Kidney tubule cell (primary cell): ENCODE data around the gene NCOA3.
"Not testable (repeated sequence)": the region's sequence is repeated elsewhere in the genome, so short reads cannot be mapped to it uniquely, and the experiment has no call there.

Source experiments
- DNase-seq: peaks from one replicate; pipeline ENCODE4 v3.0.0-alpha.2; 2018; ENCODE audit warnings: low spot score

NCOA3 gene

DNA sequence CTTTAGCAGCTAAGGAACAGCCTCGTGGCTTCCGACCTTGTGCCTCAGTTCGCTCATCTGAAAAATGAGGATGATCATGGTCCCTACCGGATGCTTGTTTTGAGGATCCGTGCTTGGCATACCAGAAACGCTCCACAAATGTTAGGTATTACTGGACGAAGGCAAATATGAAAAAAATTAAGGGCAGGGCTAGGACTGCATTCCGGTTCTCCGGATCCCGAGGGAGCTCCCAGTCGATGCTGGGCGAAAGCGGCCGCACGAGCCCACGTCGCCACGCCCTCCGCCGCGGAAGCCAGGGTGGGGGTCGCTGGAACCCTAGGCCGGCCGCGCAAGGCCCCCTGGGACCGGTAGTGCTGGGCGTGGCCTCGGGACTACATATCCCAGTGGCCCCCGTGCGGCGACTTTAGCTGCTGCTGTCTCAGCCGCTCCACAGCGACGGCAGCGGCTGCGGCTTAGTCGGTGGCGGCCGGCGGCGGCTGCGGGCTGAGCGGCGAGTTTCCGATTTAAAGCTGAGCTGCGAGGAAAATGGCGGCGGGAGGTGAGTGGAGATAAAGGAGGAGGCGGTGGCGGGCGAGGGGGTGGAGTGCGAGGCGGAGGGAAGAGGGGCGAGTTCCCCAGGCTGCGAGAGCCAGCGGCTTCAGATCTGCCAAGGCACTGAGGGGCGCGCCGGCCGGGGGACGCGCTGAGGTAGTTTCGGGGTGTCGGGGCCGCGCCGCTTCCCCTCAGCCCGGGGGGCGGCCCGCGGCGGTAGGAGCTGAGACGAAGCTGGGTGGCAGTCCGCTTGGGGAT lies at the start of gene NCOA3:
TSS of gene NCOA3 (plus strand) at position 406 of the 789 bp plus-strand sequence. CDS start 120,361 bp downstream, outside the sequence.
- peak; percentile 95 for DNase-seq

DNA sequence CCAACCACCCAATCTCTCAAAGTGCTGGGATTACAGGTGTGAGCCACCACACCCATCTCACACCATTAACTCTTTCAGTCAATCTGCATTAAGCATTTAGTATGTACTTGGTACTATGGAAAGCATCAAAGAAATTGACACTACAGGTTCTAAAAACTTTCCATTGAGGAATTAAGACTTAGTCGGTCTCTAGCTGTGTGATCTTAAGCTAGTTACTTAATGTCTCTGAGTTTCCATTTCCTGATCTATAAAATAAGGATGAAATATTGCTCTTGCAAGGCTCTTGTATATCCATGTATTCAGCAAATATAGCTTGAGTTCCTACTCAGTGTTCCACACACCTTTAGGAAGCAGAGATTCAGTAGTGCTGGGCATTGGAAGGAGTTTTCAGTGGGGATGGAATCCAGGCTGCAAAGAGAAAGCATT lies 48.9 kb upstream of the NCOA3 start:
- DNase-seq: no peak

DNA sequence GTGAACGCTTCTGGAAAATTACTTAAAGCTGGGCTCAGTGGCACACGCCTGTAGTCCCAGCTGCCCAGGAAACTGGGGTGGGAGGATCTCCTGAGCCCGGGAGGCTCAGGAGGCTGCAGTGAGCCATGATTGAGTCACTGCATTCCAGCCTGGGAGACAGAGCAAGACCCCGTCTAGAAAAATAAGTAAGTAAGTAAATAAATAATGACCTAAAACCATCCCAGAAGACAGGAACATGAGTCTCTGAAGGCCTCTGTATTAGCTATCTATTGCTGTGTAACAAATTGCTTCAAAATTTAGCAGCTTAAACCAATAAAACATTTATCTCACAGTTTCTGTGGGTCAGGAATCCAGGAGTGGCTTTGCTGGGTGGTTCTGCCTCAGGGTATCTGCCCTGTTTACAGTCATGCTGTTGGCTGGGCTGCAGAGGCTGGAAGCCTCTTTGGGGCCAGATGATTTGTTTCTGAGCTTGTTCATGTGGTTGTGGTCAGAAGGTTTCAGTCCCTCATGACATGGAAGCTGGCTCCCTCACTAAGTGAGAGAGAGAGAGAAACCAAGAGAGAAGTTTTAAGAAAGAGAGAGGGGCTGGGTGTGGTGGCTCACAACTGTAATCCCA lies 48.4 kb upstream of the NCOA3 start:
- peak; percentile 96 for DNase-seq

DNA sequence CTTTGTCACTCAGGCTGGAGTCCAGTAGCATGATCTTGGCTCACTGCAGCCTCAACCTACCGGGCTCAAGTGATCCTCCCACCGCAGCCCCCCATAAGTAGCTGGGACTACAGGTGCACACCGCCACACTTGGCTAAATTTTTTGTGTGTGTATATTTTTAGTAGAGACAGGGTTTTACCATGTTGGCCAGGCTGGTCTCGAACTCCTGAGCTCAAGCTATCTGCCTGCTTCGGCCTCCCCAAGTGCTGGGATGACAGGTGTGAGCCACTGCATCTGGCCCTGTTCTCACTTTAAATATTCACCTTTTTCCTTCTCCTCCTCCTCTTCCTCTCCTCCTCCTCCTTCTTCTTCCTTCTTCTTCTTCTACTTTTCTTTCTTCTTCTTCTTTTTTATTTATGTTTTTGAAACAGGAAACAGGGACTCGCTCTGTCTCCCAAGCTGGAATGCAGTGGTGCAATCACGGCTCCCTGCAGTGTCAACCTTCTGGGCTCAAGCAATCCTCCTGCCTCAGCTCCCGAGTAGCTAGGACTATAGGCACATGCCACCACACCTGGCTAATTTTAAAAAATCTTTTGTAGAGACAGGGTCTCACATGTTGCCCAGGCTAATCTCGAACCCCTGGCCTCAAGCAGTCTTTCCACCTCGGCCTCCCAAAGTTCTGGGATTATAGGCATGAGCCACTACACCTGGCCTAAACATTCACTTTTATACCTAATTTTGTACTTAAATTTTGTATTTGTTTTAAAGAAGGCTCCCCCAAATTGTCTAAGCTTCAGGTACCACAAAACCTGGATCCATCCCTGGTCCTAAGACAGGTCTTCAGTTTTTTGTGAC lies 47.2 kb upstream of the NCOA3 start:
- DNase-seq: no peak

DNA sequence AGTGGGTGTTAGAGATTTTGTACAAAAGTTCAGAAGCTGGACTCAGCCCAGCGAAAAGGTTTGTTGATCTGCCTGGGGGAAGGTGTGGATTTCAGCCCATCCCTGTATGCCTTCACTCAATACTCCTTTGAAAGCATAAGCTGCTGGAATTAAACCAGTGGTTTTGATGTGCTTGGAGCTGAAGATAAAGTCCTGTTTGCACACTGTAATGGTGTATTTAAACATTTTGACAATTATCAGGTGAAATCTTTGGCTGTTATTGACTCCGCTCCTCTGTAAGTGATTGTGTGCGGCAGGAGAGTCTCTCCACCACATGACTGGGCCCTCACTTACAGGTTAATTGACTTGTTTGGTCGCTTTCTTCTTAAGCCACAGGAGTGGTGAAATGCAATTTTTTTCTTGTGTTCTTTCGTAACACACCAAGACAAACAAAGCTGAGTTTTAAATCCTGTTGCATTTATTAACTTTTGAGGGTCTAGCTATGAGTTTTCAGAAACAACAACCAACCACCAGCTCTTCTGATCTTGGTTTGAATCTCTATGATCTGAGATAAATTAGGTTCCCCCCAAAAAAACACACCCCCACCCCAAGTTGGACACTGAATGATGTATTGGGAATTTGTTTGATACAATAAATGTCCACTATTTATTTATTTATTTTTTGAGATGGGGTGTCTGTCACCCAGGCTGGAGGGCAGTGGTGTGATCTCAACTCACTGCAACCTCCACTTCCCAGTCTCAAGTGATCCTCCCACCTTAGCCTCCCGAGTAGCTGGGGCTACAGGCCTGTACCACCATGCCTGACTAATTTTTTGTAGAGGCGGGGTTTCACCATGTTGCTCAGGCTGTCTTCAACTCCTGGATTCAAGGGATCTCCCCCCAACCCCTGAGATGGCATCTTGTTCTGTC lies 46.3 kb upstream of the NCOA3 start:
- DNase-seq: no peak

DNA sequence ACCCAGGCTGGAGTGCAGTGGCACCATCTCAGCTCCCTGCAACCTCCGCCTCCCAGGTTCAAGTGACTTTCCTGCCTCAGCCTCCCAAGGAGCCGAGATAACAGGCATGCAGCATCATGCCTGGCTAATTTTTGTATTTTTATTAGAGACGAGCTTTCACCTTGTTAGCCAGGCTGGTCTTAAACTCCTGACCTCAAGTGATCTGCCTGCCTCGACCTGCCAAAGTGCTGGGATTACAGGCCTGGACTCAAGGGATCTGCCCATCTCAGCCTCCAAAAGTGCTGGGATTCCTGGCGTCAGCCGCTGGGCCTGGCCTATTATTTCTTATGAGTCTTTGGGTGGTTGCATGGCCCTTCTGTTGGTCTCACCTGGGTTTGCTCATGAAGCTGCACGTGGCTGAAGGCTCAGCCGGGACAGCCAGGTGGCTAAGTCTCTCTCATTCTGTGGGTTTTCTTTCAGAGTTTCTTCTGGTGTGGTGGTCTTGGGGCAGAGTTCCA lies 45.6 kb upstream of the NCOA3 start:
- no peak for DNase-seq

DNA sequence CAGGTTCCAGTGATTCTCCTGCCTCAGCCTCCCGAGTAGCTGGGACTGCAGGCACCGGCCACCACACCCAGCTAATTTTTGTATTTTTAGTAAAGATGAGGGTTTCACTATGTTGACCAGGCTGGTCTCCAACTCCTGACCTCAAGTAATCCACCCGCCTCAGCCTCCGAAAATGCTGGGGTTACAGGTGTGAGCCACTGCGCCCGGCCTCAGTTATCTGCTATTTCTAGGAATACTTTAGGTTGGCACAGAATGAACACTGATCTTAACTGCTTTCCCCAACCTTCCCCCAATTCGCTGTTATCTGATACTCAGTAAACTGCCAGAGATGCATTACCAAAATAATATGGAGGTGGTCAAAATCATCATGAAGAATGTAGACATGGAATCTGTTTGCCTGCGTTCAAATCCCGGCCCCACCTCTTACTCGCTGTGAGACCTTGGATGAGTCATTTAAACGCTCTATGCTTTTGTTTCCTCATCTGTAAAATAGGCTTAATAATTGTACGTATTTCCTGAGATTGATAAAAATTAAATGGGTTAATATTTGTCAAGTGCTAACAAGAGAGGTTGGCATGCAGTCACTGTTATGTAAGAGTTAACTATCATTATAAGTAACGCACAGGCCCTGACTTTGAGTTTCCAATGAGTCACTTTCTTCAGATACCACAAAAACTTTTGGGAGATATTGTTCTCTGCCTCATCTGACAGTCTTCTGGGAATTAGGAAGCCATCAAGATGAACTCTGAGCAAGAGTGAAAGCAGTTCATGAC lies 44.5 kb upstream of the NCOA3 start:
- DNase-seq: peak; percentile 94

DNA sequence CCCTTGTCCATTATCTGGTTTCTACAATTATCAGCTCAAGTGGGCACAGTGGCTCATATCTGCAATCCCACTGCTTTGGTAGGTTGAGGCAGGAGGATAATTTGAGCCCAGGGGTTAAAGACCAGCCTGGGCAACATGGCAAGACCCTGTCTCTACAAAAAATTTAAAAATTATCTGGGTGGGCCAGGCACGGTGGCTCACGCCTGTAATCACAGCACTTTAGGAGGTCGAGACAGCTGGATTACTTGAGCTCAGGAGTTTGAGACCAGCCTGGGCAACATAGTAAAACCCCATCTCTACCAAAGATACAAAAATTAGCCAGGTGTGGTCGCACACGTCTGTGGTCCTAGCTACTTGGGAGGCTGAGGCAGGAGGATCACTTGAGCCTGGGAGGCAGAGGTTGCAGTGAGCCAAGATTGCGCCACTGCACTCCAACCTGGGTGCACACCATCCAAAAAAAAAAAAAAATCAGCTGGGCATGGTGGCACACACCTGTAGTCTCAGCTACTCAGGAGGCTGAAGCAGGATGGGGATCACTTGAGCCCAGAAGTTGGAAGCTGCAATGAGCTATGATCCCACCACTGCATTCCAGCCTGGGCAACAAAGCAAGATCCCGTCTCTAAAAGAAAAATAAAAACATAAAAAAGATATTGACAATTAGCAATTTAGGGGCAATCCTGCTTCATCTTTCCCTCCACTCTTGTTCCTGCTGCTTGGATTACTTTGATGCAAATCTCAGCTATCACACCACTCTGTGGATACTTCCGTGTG lies 43.2 kb upstream of the NCOA3 start:
- DNase-seq: not testable (repeated sequence)

DNA sequence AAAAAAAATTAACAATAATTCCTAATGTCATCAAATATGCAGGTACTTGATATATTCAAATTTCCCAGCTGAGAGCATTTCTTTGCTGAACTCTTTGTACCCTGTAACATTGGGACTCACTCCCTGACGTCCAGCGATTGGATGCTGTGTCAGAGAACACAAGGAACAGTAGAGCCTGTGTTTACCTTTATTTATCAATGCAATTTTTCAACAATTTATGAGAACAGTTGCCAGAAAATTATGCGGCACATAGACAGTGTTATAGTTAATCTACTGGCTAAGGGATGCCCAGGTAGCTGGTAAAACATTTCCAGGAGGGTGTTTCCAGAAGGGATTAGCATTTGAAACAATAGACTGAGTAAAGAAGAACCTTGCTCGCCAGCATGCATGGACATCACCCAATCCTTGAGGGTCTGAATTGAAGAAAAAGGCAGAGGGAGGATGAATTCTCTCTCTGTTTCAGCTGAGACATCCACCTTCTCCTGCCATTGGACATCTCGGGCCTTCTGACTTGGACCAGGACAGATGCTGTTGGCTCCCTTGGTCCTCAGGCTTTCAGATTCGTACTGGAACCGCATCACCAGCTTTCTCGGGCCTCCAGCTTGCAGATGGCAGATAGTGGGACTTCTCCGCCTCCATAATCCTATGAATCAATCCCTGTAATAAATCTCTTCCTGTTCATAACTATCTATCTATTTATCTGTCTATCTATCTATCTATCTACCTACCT lies 42.2 kb upstream of the NCOA3 start:
- no peak for DNase-seq

DNA sequence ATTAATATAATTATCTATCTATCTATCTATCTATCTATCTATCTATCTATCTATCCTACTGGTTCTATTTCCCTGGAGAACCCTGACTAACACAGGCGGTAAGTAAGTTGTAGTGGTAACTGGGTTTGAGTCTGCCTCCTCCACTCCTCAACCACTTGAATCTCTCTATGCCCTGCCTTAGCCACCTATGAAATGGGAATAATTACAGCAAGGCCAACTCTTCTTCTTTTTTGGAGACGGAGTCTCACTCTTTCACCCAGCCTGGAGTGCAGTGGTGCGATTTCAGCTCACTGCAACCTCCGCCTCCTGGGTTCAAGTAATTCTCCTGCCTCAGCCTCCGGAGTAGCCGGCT lies 41.0 kb upstream of the NCOA3 start:
- not testable (repeated sequence) for DNase-seq

DNA sequence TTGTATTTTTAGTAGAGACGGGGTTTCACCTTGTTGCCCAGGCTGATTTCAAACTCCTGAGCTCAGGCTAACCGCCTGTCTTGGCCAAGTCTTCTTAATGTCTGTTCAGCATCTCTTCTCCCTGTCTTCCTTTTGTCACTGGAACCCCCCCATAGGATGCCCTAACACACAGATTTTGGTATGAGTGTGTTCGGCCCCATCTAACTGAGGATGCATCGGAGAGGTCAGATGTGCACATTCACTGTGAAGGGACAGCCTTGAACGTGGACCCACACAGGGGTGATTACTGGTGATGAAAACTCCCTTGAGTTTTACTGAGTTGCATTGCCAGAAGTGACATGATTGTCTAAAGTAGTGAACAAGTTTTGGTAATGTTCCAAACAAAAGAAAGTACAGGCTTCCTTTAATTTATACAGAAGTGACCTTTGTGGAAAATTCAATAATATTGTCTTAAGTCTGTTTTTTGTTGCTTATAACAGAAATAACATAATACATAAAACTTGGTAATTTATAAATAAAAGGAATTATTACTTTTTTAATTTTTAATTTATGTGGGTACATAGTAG lies 40.5 kb upstream of the NCOA3 start:
- DNase-seq: no peak

DNA sequence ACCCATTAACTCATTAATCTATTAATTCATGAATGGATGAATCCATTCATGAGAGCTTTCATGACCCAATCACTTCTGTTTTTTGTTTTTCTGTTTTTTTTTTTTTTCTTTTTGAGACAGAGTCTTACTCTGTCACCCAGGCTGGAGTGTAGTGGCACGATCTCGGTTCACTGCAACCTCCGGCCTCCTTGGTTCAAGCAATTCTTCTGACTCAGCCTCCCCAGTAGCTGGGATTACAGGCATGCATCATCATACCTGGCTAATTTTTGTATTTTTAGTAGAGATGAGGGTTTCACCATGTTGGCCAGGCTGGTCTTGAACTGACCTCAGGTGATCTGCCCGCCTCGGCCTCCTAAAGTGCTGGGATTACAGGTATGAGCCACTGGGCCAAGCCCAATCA lies 39.8 kb upstream of the NCOA3 start:
- not testable (repeated sequence) for DNase-seq

DNA sequence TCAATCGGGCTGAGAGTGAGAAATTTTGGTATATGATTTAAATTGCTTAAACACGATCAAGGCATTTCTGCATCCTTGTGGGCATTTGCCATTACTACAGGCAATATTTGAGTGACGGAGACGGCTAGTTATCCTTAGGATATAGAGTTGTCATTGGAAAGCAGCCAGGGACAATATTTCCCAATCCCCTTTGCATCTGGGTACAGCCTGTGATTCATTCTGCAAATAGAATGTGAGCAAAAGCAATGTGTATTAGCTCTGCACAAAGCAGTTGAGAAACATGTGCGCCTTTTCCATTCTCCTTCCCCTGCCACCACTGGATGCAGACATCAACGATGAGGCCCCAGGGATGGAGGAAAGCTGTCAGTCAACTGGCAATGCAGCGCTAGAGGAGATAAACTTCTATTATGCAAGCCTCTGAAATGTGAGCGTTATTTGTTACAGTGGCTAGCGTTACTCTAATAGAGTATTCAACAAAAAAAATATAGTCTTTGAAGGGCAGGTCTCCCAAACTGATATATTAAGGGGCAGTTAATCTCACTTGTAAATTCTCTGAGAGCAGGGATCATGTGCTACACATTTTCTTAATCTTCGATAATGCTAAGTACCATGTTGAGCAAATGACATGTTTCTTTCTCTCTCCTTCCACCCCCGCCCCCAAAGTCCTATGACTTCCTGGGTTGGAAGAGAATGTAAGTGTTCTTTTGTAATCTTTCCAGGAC lies 37.1 kb upstream of the NCOA3 start:
- peak; percentile 82 for DNase-seq

DNA sequence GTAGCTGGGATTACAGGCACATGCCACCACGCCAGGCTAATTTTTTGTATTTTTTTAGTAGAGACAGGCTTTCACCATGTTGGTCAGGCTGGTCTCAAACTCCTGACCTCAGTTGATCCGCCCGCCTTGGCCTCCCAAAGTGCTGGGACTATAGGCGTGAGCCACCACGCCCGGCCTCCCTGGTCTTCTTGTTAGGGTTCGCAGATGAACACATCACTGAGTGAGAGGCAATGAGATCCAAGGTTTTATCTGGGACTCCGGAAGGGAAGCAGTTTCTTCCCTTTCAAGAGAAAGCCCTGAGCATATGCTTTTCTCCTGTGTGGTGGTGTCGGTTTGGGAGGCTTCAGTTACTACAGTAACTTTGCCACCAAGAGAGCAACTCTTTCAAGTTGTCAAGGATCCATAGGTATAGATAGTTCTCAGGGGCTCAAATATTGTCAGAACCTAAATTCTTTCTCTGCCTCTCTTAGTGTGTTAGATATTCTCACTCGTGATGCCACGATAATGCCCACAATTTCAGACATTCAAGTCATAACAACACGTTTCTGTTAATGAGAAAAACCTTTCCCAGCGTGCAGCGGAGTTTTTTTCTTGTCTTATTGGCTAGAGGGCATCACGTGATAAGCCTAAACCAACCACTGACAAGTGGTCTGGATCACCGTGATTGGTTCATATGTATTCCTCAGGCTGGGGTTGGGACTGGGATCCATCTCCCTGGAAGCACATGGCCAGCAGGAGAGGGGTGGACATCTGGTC lies 36.2 kb upstream of the NCOA3 start:
- no peak for DNase-seq

DNA sequence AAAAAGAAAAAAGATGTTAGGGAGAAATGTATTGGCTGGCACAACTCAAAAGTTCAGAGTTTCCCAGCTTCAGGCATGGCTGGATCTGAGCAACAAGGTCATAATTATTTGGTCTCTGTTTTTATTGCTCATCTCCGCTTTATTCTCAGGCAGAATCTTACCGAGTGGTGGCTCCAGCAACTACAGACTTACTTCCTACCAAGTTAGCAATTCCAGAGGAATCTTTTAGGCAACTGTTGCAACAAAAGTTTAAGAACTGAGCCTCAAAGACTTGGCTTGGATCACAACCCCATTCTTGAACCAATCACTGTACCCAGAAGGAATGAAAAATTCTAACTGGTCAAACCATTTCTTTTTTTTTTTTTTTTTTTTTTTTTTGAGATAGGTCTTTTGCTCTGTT lies 35.5 kb upstream of the NCOA3 start:
- DNase-seq: peak; percentile 44

DNA sequence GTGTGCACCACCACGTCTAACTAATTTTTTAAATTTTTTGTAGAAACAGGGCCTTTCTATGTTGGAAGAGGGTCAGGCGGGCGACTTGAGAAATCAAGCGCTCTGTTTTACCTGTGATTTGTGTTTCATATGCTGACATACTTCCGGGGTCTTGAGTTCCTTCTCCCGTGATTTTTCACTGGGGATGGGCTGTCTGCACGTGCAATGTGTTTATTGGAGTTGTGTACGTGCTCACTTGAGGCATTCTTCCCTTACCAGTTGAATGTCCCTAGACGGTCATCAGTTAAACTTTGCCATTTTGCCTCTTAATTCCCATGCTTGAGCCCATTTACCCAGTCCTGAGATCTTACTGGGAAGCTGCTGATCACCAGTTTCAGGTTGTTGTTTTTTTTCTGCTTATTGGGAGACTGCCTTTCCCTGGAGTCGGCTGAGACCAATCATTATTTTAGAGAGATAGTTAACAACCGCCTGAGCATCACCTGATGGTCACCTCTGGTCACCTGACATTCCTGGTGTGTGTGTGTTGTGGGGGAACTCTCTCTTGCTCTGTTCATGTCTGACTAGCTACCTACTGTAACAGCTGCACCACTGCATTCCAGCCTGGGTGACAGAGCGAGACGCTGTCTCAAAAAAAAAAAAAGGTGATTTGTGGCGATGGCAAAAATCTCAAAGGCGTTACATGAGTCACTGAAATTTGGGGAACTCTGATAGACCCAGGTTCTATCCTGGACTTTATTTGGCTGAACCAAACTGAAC lies 34.8 kb upstream of the NCOA3 start:
- DNase-seq: peak; percentile 94
